ENCODE data around the gene TECPR1.

TECPR1 gene

GRCh38 chr7:98232799-98233198 lies 19.2 kb downstream of the TECPR1 start:
- TF ChIP-seq CREB1 (IDR thresholded peaks at IDR 0.05; ENCODE audit: low read depth) (no peak), NFIC (IDR thresholded peaks at IDR 0.05) (no peak), TAF1 (IDR thresholded peaks at IDR 0.05; ENCODE audit: low read depth) (no peak), RAD21 (IDR thresholded peaks at IDR 0.05; ENCODE audit: low read depth) (no peak), YY1 (IDR thresholded peaks at IDR 0.05; ENCODE audit: low read depth) (no peak), EGR1 (IDR thresholded peaks at IDR 0.05) (no peak), USF1 (IDR thresholded peaks at IDR 0.05) (no peak), TEAD4 (IDR thresholded peaks at IDR 0.05) (no peak), FOXM1 (IDR thresholded peaks at IDR 0.05; ENCODE audit: borderline replicate concordance, low read depth) (no peak), TCF12 (IDR thresholded peaks at IDR 0.05; ENCODE audit: low read depth) (no peak), CEBPB (IDR thresholded peaks at IDR 0.05) (no peak), ZBTB7A (IDR thresholded peaks at IDR 0.05; ENCODE audit: low read depth) (no peak), EP300 (IDR thresholded peaks at IDR 0.05; ENCODE audit: borderline replicate concordance) (no peak), MAX (IDR thresholded peaks at IDR 0.05) (no peak)
- TF ChIP-seq, protein P1, sequence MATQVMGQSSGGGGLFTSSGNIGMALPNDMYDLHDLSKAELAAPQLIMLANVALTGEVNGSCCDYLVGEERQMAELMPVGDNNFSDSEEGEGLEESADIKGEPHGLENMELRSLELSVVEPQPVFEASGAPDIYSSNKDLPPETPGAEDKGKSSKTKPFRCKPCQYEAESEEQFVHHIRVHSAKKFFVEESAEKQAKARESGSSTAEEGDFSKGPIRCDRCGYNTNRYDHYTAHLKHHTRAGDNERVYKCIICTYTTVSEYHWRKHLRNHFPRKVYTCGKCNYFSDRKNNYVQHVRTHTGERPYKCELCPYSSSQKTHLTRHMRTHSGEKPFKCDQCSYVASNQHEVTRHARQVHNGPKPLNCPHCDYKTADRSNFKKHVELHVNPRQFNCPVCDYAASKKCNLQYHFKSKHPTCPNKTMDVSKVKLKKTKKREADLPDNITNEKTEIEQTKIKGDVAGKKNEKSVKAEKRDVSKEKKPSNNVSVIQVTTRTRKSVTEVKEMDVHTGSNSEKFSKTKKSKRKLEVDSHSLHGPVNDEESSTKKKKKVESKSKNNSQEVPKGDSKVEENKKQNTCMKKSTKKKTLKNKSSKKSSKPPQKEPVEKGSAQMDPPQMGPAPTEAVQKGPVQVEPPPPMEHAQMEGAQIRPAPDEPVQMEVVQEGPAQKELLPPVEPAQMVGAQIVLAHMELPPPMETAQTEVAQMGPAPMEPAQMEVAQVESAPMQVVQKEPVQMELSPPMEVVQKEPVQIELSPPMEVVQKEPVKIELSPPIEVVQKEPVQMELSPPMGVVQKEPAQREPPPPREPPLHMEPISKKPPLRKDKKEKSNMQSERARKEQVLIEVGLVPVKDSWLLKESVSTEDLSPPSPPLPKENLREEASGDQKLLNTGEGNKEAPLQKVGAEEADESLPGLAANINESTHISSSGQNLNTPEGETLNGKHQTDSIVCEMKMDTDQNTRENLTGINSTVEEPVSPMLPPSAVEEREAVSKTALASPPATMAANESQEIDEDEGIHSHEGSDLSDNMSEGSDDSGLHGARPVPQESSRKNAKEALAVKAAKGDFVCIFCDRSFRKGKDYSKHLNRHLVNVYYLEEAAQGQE (IDR thresholded peaks at IDR 0.05; ENCODE audit: low read depth): no peak

- no peak for TF ChIP-seq YY1 (IDR thresholded peaks at IDR 0.05; ENCODE audit: low read depth)
- no peak for TF ChIP-seq USF1 (IDR thresholded peaks at IDR 0.05)
- no peak for TF ChIP-seq EGR1 (IDR thresholded peaks at IDR 0.05)
- no peak for TF ChIP-seq CEBPB (IDR thresholded peaks at IDR 0.05)
- no peak for TF ChIP-seq EP300 (IDR thresholded peaks at IDR 0.05; ENCODE audit: borderline replicate concordance)
- TF ChIP-seq RAD21 (IDR thresholded peaks at IDR 0.05; ENCODE audit: low read depth): no peak
- no peak for TF ChIP-seq NFIC (IDR thresholded peaks at IDR 0.05)
- no peak for TF ChIP-seq CREB1 (IDR thresholded peaks at IDR 0.05; ENCODE audit: low read depth)
- no peak for TF ChIP-seq TAF1 (IDR thresholded peaks at IDR 0.05; ENCODE audit: low read depth)
- no peak for TF ChIP-seq MAX (IDR thresholded peaks at IDR 0.05)
- no peak for TF ChIP-seq FOXM1 (IDR thresholded peaks at IDR 0.05; ENCODE audit: borderline replicate concordance, low read depth)
- no peak for TF ChIP-seq TEAD4 (IDR thresholded peaks at IDR 0.05)
- TF ChIP-seq ZBTB7A (IDR thresholded peaks at IDR 0.05; ENCODE audit: low read depth): no peak
- no peak for TF ChIP-seq TCF12 (IDR thresholded peaks at IDR 0.05; ENCODE audit: low read depth)
- TF ChIP-seq, protein P1 (IDR thresholded peaks at IDR 0.05; ENCODE audit: low read depth): no peak
These were observed 19.8 kb downstream of the TECPR1 start for GRCh38 chr7:98232263-98232585.

- TF ChIP-seq EP300 (IDR thresholded peaks at IDR 0.05; ENCODE audit: borderline replicate concordance): no peak
These were observed 20.4 kb downstream of the TECPR1 start for GRCh38 chr7:98231493-98232262.

GRCh38 chr7:98230746-98231471 lies 21.1 kb downstream of the TECPR1 start:
- TF ChIP-seq, protein P1 (IDR thresholded peaks at IDR 0.05; ENCODE audit: low read depth): no peak
- TF ChIP-seq YY1 (IDR thresholded peaks at IDR 0.05; ENCODE audit: low read depth) (no peak), MAX (IDR thresholded peaks at IDR 0.05) (no peak), TCF12 (IDR thresholded peaks at IDR 0.05; ENCODE audit: low read depth) (no peak), EP300 (IDR thresholded peaks at IDR 0.05; ENCODE audit: borderline replicate concordance) (no peak), TAF1 (IDR thresholded peaks at IDR 0.05; ENCODE audit: low read depth) (no peak)

All from Ishikawa (cell line).